GM19035 (cell line): ENCODE results near the gene ACVR2A.
A peak's percentile ranks its signal among the peaks of the same experiment; 100 is the strongest.

Experiments used
- ATAC-seq: cut with Tn5 transposase; IDR thresholded peaks from one replicate; pipeline ENCODE4 v1.9.1; 2021; ENCODE audit not compliant: unreplicated experiment

ACVR2A gene

DNA sequence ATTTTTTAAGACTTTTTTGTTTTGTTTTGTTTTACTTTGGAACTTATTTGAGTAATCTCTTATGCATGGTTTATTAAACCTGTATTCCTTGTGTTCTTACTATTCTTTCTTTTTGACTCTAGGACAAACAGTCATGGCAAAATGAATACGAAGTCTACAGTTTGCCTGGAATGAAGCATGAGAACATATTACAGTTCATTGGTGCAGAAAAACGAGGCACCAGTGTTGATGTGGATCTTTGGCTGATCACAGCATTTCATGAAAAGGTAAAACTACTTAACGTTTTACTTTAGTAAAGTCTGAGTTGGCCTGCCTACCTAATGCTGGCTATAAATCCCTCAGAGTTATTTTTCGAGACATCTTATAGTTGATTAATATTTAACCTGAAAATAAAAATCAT, 72.3 kb downstream of the ACVR2A start:
- ATAC-seq = no peak

DNA sequence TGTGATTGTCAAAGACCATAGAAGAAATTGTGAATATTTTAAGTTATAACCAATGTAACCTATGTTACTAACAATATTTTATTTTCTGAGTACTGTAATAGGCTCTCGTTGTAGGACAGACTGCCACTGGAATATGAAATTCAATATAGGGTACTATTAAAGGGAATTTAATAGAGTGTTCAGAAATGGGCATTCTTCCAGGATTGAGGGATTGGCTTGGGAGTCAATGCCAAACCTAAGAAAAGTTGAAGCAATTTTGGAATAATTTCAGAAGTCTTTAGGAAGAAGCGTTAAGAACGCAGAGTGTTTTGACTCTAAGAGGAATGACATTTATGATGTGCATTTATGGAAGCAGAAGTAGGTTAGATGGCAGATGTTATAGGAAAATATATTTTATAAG, 79.0 kb downstream of the ACVR2A start:
- ATAC-seq = no peak

DNA sequence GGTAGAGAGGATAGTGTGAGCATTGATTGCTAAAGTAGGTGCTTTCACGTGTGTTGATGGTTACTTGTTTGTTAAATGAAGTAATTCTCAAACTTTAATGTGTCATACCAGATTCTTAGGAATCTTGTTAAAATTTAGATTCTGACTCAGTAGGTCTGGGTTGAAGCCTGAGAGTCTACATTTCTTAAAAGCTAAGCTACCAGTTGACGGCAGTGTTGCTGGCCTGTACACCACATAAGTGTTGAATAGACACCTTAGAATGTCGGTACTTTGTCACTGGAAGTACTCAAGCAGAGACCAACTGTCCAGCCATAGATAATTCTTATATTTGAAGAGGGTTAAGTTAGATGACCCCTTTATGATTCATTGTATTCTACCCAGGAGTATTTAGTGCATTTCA, 79.8 kb downstream of the ACVR2A start:
- no peak for ATAC-seq

DNA sequence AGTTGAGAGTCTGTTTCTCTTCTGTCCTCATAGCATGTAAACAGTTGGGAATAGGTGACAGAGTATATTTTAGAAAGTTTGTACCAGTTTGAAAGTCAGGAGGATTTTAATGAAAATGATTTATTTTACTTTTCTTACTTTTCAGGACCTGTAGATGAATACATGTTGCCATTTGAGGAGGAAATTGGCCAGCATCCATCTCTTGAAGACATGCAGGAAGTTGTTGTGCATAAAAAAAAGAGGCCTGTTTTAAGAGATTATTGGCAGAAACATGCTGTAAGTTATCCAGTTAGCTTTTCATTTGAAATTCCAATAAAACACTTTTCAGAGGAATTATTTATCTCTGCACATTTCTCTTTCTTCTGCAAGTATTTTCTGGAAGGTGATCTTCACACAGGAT, 81.1 kb downstream of the ACVR2A start:
- ATAC-seq = no peak

DNA sequence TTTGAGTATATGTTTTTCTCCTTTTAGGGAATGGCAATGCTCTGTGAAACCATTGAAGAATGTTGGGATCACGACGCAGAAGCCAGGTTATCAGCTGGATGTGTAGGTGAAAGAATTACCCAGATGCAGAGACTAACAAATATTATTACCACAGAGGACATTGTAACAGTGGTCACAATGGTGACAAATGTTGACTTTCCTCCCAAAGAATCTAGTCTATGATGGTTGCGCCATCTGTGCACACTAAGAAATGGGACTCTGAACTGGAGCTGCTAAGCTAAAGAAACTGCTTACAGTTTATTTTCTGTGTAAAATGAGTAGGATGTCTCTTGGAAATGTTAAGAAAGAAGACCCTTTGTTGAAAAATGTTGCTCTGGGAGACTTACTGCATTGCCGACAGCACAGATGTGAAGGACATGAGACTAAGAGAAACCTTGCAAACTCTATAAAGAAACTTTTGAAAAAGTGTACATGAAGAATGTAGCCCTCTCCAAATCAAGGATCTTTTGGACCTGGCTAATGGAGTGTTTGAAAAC, 82.3 kb downstream of the ACVR2A start:
- no peak for ATAC-seq

DNA sequence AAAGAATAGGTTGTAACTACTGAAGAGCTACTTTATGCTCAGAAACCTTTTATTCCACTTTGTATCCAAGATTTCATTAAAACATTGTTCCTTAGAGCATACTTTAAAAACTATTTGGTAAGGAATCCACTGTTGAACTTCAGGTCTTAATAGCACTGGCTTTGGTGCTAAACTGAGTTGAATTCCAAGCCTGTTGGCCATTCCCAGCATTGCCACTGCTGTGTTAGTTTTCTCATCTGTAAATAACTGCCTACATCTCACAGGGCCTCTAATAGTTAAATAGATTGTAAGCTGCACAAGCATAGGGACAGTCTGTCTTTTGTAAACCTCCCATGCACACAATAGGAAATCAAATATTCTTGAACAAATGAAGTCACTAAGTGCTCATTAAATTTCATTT, 89.1 kb downstream of the ACVR2A start:
- ATAC-seq = no peak

DNA sequence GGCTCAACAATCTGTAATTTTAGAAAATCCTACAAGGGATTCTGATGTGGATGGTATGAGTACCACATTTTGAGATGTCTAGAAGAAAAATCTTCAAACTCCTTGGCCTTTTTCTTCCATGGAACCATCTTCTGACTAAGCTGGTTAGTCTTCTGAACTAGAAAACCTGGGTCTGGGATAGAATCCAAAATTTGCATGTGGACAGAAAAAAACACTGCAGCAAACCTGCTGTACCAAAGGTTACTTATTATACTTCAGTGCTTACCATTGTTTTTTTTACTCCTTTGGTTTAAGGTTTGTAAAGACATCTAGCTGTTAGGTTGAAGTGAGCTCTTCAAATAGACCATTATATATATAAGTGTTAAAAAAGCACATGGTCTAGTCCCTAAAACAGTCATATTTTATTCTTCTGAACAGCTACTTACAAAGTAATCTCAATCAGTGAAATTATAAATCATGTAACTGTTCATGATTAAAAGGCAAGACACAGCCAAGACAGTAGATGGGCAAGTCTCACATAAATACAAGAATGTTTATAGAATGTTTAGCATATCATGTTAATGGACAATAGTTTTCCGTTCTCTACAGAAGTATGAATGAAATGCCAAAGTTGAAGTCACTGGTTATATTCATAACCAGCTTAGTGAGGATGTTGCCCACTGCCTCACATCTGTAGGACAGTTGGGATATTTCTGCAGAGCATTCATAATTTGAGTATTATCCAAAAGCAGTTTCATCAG, 90.2 kb downstream of the ACVR2A start:
- ATAC-seq = no peak

DNA sequence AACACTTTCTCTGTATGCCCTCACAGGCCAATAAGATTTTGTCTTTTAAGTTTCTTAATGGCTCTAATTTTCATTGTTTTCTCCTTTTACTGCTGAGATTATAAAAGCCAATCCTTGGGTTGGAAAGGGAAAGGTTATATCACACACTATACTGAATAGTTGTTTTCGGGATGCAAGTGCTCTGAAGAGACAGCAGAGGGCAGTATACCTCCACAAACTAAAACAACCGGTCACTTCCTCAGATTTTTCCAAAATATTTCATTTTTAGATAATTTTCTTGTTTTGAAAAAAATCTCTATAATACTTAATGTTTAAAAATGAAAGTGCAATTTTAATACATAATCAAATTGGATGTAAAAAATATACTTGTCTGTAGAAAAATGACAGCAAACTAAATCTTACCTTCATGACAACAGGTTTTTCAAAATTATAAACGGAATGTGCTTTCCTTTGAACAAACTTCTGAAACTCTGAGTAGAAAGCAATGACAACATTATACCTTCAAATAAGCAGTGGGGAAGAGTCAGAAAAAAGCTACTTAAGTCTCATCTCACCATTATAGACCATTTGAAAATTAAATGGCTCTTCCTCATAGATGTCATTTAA, 93.0 kb downstream of the ACVR2A start:
- peak; percentile 68 for ATAC-seq

DNA sequence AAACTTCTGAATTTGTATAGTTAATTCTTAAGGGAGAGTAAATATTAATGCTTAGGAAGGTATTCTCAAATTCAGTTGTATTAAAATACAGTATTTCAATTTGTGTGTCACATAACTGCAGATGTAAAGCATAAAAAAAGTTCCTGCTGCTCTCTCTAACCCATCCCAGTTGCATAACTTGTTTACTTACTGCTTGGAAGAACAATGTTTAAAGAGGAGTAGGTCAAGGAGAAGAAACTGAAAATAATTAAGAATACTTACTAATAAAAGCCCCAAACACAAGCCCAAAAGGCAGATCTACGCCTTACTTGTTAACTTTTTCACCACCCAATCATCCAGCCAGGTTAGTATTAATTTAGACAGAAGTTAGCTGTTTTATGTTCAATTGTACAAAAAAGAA, 94.5 kb downstream of the ACVR2A start:
- no peak for ATAC-seq

DNA sequence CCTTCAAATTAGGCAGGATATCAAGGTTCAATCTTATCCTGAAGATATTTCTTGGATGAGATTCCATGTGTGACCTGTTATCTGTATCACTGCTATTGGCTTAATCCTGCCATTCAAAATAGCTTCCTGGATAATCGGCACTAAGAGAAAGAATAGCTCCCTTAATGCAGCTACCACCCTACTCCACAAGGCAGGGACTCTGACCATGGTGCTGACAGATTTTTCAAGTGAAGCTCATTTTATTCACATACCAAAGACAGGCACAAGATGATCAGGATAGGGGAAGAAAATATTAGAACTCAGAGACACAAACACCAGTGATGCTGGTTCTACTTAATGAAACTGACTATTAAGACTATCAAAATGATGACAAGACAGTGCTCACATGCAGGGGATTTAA, 100.8 kb downstream of the ACVR2A start:
- no peak for ATAC-seq

DNA sequence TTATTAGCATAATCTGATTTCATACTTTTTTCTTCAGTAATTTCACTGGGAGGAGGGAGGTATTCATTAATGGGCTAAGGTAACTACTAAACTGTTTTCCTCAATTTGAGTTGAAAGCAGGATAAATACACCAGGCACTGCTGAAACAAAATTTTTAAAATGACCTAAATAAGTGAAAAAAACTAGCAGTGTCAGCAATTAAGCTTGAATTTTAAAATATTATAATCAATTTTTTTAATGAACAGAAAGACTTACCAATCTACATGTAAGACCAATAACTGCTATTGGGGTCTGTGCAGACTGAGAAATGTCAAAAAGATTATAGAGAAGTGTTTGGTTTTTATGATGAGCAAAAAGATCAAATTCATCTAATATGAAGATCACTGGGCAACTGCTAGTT, 107.3 kb downstream of the ACVR2A start:
- ATAC-seq = no peak

DNA sequence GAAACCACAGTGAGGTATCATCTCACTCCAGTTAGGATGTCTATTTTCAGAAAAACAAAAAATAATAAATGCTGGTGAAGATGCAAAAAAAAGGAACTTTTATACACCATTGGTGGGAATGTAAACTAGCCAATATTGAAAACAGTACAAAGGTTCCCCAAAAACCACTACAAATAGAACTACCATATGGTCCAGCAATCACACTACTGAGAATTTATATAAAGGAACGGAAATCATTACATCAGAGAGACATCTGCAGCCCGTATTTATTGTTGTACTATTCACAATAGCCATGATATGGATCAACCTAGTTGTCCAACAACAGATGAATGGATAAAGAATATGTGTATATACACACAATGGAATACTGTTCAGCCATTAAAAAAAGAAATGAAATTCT, 123.7 kb downstream of the ACVR2A start:
- no peak for ATAC-seq

DNA sequence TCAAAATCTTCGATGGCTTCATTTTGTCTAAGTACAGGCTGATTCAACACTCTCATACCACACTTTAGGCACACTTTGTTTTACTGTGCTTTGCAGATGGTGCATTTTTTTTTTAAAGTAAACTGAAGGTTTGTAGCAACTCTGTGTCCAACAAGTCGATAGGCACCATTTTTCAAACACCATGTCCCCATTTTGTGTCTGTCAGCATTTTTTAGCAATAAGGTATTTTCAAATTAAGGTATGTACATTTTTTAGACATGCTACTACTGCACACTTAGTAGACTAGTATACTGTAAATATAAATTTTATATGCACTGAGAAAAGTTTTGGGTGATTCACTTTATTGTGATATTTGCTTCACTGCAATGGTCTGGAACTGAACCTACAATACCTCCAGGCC, 131.3 kb downstream of the ACVR2A start:
- ATAC-seq = no peak

DNA sequence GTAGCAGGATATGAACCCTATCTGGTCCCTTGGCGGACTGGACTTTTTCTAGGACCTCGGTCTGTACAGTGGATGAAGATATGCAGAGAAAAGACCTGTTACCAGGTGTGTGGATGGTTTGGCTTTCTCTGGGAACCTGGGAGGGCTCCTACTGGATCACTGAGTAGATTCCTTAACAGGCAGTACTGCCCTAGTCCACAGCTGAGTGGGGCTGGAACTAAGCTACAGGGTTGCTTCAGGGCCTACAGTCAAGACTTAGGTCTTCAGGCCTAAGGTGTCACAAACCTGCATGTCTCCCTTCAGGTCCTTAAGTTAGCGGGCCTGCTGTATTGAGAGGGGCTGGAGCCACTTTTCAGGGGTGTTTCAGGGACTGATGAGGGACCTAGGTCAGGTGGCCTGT, 132.8 kb downstream of the ACVR2A start:
- no peak for ATAC-seq
